Hepatocyte (in vitro differentiated cells): ENCODE data around the gene GRB10. TPM values are rescaled to one million over a fixed set of nuclear protein-coding genes. Genes with fewer than 3 reads are reported as not detected.

Experiments
- DNase-seq: peaks from one replicate; pipeline ENCODE4 v3.0.0-alpha.2; 2016; ENCODE audit warnings: low spot score
- H2AFZ ChIP-seq: fragments of 200-600 bp; sonication (generic); 2 replicates; pipeline ENCODE4 v1.6.0; 2016; ENCODE audit warnings: antibody characterized with exemption, mild to moderate bottlenecking
- H3K27ac ChIP-seq: fragments of 200-600 bp; sonication (generic); 2 replicates; pipeline ENCODE4 v1.5.1; 2016; ENCODE audit warnings: mild to moderate bottlenecking
- H3K27me3 ChIP-seq: fragments of 200-600 bp; sonication (generic); 2 replicates; pipeline ENCODE4 v1.6.1; 2016
- H3K36me3 ChIP-seq: fragments of 200-600 bp; sonication (generic); replicated peaks from 2 replicates; pipeline ENCODE4 v1.5.1; 2016; ENCODE audit warnings: low read depth; ENCODE audit not compliant: insufficient read depth
- H3K4me1 ChIP-seq: fragments of 200-600 bp; sonication (generic); 2 replicates; pipeline ENCODE4 v1.5.1; 2016; ENCODE audit warnings: mild to moderate bottlenecking, moderate library complexity; ENCODE audit not compliant: insufficient read depth
- H3K4me2 ChIP-seq: fragments of 200-600 bp; sonication (generic); 2 replicates; pipeline ENCODE4 v1.6.0; 2016
- H3K4me3 ChIP-seq: fragments of 200-600 bp; sonication (generic); 2 replicates; pipeline ENCODE4 v1.5.1; 2016; ENCODE audit warnings: mild to moderate bottlenecking
- H3K79me2 ChIP-seq: fragments of 200-600 bp; sonication (generic); 2 replicates; pipeline ENCODE4 v1.6.0; 2017; ENCODE audit warnings: mild to moderate bottlenecking
- H3K9me2 ChIP-seq: fragments of 200-600 bp; sonication (generic); replicated peaks from 2 replicates; pipeline ENCODE4 v1.6.0; 2017; ENCODE audit warnings: mild to moderate bottlenecking; ENCODE audit not compliant: insufficient read depth
- H3K9me3 ChIP-seq: fragments of 200-600 bp; sonication (generic); 2 replicates; pipeline ENCODE4 v1.5.1; 2016; ENCODE audit warnings: low read depth, mild to moderate bottlenecking
- H4K20me1 ChIP-seq: fragments of 200-600 bp; sonication (generic); 2 replicates; pipeline ENCODE4 v1.6.0; 2016; ENCODE audit warnings: mild to moderate bottlenecking; ENCODE audit not compliant: insufficient read depth, poor library complexity, severe bottlenecking
- CTCF ChIP-seq: fragments of 200-600 bp; sonication (generic); IDR thresholded peaks from 2 replicates; pipeline ENCODE4 v1.5.1; 2016; ENCODE audit warnings: antibody characterized with exemption, mild to moderate bottlenecking; ENCODE audit not compliant: poor library complexity
- EZH2 ChIP-seq: fragments of 200-600 bp; sonication (generic); IDR thresholded peaks from 2 replicates; pipeline ENCODE4 v1.6.1; 2016; ENCODE audit warnings: antibody characterized with exemption, mild to moderate bottlenecking, borderline replicate concordance
- EZH2phosphoT487 ChIP-seq: fragments of 200-600 bp; sonication (generic); IDR thresholded peaks from one replicate; pipeline ENCODE4 v1.6.1; 2018; ENCODE audit warnings: antibody characterized with exemption, mild to moderate bottlenecking, low read depth, moderate library complexity; ENCODE audit not compliant: unreplicated experiment, severe bottlenecking
- WGBS: methylation state at CpG from one replicate; pipeline ENCODE4 v1.1.6; 2016; ENCODE audit warnings: low lambda C conversion rate; ENCODE audit errors: missing lambda C conversion rate; 5-methylcytosine and 5-hydroxymethylcytosine counted together
- polyA plus RNA-seq: library from polyadenylated mRNA; unstranded; fragments of >200 nt; fragmentation: Nextera tagmentation; extraction: Ambion mirVana; gene quantifications from 2 replicates; pipeline ENCODE4 v1.2.1, GENCODE V29; 2016
- total RNA-seq: library from RNA; depleted of rRNA; stranded (reverse); fragments of >200 nt; gene quantifications from 2 replicates; pipeline ENCODE4 v1.2.3, GENCODE V29; 2014

The GRB10 gene
- total RNA-seq (51.0 and 65.9 TPM in 2 replicates), polyA plus RNA-seq (47.6 and 53.4 TPM in 2 replicates)

GRCh38 chr7:50782375-50783208 lies at the start of gene GRB10:
GRB10 (minus strand) TSS chr7:50782896; CDS start chr7:50732322, 50,574 bp downstream.
- no peak for TF ChIP-seq EZH2
- TF ChIP-seq EZH2phosphoT487, result no peak
- DNase-seq, result peak; percentile 68
- Histone ChIP-seq H3K9me2 (no peaks in the 10 kb centered on the region), H3K79me2 (peaks cover 97% of the 10 kb centered on the region), H3K4me2 (peak within 1 kb of the TSS; percentile 86), H2AFZ (no peak within 1 kb of the TSS), H3K27me3 (no peaks in the 10 kb centered on the region), H4K20me1 (peaks cover 87% of the 10 kb centered on the region), H3K4me3 (peak within 1 kb of the TSS; percentile 29), H3K9me3 (no peaks in the 10 kb centered on the region), H3K27ac (peak within 1 kb of the TSS; percentile 16), H3K36me3 (no peaks in the 10 kb centered on the region), H3K4me1 (peaks cover 34% of the 10 kb centered on the region)
- WGBS, result 56% methylated on average over 46 of the region's 95 CpGs

GRCh38 chr7:50828801-50829200 lies 46.1 kb upstream of the GRB10 start:
- Histone ChIP-seq H3K36me3 (no peaks in the 10 kb centered on the region), H2AFZ (no peak overlapping the region), H3K27ac (no peak overlapping the region), H3K4me3 (no peak overlapping the region), H3K9me3 (no peaks in the 10 kb centered on the region), H3K4me1 (peaks cover 12% of the 10 kb centered on the region), H3K27me3 (no peaks in the 10 kb centered on the region), H3K4me2 (no peak overlapping the region), H3K9me2 (no peaks in the 10 kb centered on the region), H4K20me1 (no peaks in the 10 kb centered on the region), H3K79me2 (no peaks in the 10 kb centered on the region)
- WGBS, result 94% methylated on average over 2 of the region's 2 CpGs
- DNase-seq, result no peak
- TF ChIP-seq EZH2 (no peak), EZH2phosphoT487 (no peak), CTCF (no peak)

- Histone ChIP-seq H3K27me3 (no peaks in the 10 kb centered on the region), H3K9me2 (no peaks in the 10 kb centered on the region), H3K79me2 (no peaks in the 10 kb centered on the region), H3K4me2 (no peak overlapping the region), H4K20me1 (no peaks in the 10 kb centered on the region), H3K4me1 (peaks cover 8% of the 10 kb centered on the region), H3K4me3 (no peak overlapping the region), H3K9me3 (no peaks in the 10 kb centered on the region), H3K27ac (no peak overlapping the region), H2AFZ (no peak overlapping the region), H3K36me3 (no peaks in the 10 kb centered on the region)
- TF ChIP-seq CTCF (no peak), EZH2phosphoT487 (no peak), EZH2 (no peak)
- no peak for DNase-seq
- 93% methylated on average over 3 of the region's 3 CpGs for WGBS
Measured at GRCh38 chr7:50828116-50828515, 45.4 kb upstream of the GRB10 start.

- Histone ChIP-seq H3K9me3 (no peaks in the 10 kb centered on the region), H3K79me2 (no peaks in the 10 kb centered on the region), H3K27ac (no peak overlapping the region), H3K4me3 (no peak overlapping the region), H4K20me1 (no peaks in the 10 kb centered on the region), H3K9me2 (no peaks in the 10 kb centered on the region), H3K4me2 (no peak overlapping the region), H3K27me3 (no peaks in the 10 kb centered on the region), H2AFZ (no peak overlapping the region), H3K4me1 (peaks cover 8% of the 10 kb centered on the region), H3K36me3 (no peaks in the 10 kb centered on the region)
- DNase-seq, result no peak
- TF ChIP-seq EZH2phosphoT487, result no peak
- no peak for TF ChIP-seq EZH2
- no peak for TF ChIP-seq CTCF
Measured at GRCh38 chr7:50827281-50827680, 44.6 kb upstream of the GRB10 start.
